Gastroesophageal sphincter (tissue), 3 donors: ENCODE measurements around the gene FHAD1.
A peak's percentile ranks its signal among the peaks of the same experiment; 100 is the strongest.

ENCODE experiments used
- CTCF ChIP-seq, 4 experiments: fragments of 200-600 bp in 2 of 4; fragments of 450-650 bp in 2 of 4; sonication (generic) in 1 of 4; IDR thresholded peaks; one replicate each; pipeline ENCODE4 v1.5.1; 2017 to 2019; ENCODE audit warnings: antibody characterized with exemption in 4 of 4, mild to moderate bottlenecking in 2 of 4, moderate library complexity in 2 of 4
- EP300 ChIP-seq: sonication (generic); formaldehyde crosslinking; IDR thresholded peaks from one replicate; pipeline ENCODE4 v1.6.1; 2017; ENCODE audit warnings: antibody characterized with exemption, mild to moderate bottlenecking
- POLR2A ChIP-seq, 2 donors: fragments of 450-650 bp; IDR thresholded peaks; one replicate each; pipeline ENCODE4 v1.6.1; 2017; ENCODE audit warnings: antibody characterized with exemption in 2 of 2, mild to moderate bottlenecking in 2 of 2, moderate library complexity in 1 of 2
- POLR2AphosphoS5 ChIP-seq: sonication (generic); formaldehyde crosslinking; IDR thresholded peaks from one replicate; pipeline ENCODE4 v1.6.1; 2017; ENCODE audit warnings: antibody characterized with exemption

GRCh38 chr1:15326691-15327588 lies 79.9 kb downstream of the FHAD1 start:
- TF ChIP-seq CTCF (IDR thresholded peaks at IDR 0.05), result no peak
- TF ChIP-seq POLR2AphosphoS5, result peak; percentile 11
- no peak for TF ChIP-seq POLR2A (IDR thresholded peaks at IDR 0.05)
- no peak for TF ChIP-seq EP300
